ENCODE measurements around the gene ATRN. TPM values are rescaled to one million over a fixed set of nuclear protein-coding genes. Genes with fewer than 3 reads are reported as not detected.

ATRN gene
- polyA plus RNA-seq, 1 donor (not counting 4 experiments of a cell fraction or from before 2014, with no cell fraction given), result 49.9 TPM

GRCh38 chr20:3583765-3584164 is 112.9 kb downstream of the ATRN start:
- dilution Hi-C loops (cut with MboI; ENCODE audit: extremely low pct_ligation_motif_present, low sequenced_read_pairs), result no loop called here
- H3K79me2 ChIP-seq (ENCODE audit: control insufficient read depth, insufficient read depth, low read length), result no peaks in the 10 kb centered on the region
- H3K4me3 ChIP-seq (ENCODE audit: control insufficient read depth in 2 of 3, extremely low read depth in 1 of 3, insufficient read depth in 2 of 3, low read depth in 1 of 3, low read length in 3 of 3), result no peak overlapping the region
- no peaks in the 10 kb centered on the region for H3K9me1 ChIP-seq (ENCODE audit: control insufficient read depth, extremely low read depth, insufficient read depth, low read length)
- H3K9ac ChIP-seq (ENCODE audit: control insufficient read depth, extremely low read depth, insufficient read depth, low read length), result no peak overlapping the region
- TF ChIP-seq EZH2 (IDR thresholded peaks at IDR 0.05; ENCODE audit: low read length), result no peak
- no peak for TF ChIP-seq CTCF (optimal IDR thresholded peaks at IDR 0.05 in 1 of 3, IDR thresholded peaks at IDR 0.05 in 1 of 3, conservative IDR thresholded peaks at IDR 0.05 in 1 of 3; ENCODE audit: extremely low read depth in 1 of 3, insufficient read depth in 2 of 3, low read length in 3 of 3)
- H3K9me3 ChIP-seq (ENCODE audit: control insufficient read depth, low read depth, low read length), result no peaks in the 10 kb centered on the region
- H3K4me1 ChIP-seq (ENCODE audit: control insufficient read depth, extremely low read depth, insufficient read depth, low read length), result peaks cover 2% of the 10 kb centered on the region
- DNase-seq (ENCODE audit: low read depth, low spot score) (no peak), FAIRE-seq (no peak)
- peaks cover 7 to 16% of the 10 kb centered on the region in 2 experiments for H3K36me3 ChIP-seq (ENCODE audit: control insufficient read depth in 2 of 2, extremely low read depth in 1 of 2, insufficient read depth in 2 of 2, low read length in 2 of 2)
- no peak overlapping the region for H3K4me2 ChIP-seq (ENCODE audit: control insufficient read depth, extremely low read depth, insufficient read depth, low read depth, low read length)
- H3K27ac ChIP-seq (ENCODE audit: control insufficient read depth, insufficient read depth, low read length), result no peak overlapping the region
- no peak overlapping the region for H2AFZ ChIP-seq (ENCODE audit: control insufficient read depth, low read length)
- H4K20me1 ChIP-seq (ENCODE audit: control insufficient read depth, extremely low read depth, insufficient read depth, low read length), result no peaks in the 10 kb centered on the region
- H3K27me3 ChIP-seq (ENCODE audit: control insufficient read depth, extremely low read depth, insufficient read depth, low read length), result no peaks in the 10 kb centered on the region

- Histone ChIP-seq H3K4me3 (ENCODE audit: control insufficient read depth in 2 of 3, extremely low read depth in 1 of 3, insufficient read depth in 2 of 3, low read depth in 1 of 3, low read length in 3 of 3) (no peak overlapping the region), H3K4me1 (ENCODE audit: control insufficient read depth, extremely low read depth, insufficient read depth, low read length) (peaks cover 2% of the 10 kb centered on the region), H3K9me1 (ENCODE audit: control insufficient read depth, extremely low read depth, insufficient read depth, low read length) (no peaks in the 10 kb centered on the region), H3K36me3 (ENCODE audit: control insufficient read depth in 2 of 2, extremely low read depth in 1 of 2, insufficient read depth in 2 of 2, low read length in 2 of 2) (peaks cover 11 to 16% of the 10 kb centered on the region in 2 experiments), H3K4me2 (ENCODE audit: control insufficient read depth, extremely low read depth, insufficient read depth, low read depth, low read length) (no peak overlapping the region), H2AFZ (ENCODE audit: control insufficient read depth, low read length) (no peak overlapping the region), H3K9me3 (ENCODE audit: control insufficient read depth, low read depth, low read length) (no peaks in the 10 kb centered on the region), H3K27me3 (ENCODE audit: control insufficient read depth, extremely low read depth, insufficient read depth, low read length) (no peaks in the 10 kb centered on the region), H3K27ac (ENCODE audit: control insufficient read depth, insufficient read depth, low read length) (no peak overlapping the region), H3K79me2 (ENCODE audit: control insufficient read depth, insufficient read depth, low read length) (no peaks in the 10 kb centered on the region), H3K9ac (ENCODE audit: control insufficient read depth, extremely low read depth, insufficient read depth, low read length) (no peak overlapping the region), H4K20me1 (ENCODE audit: control insufficient read depth, extremely low read depth, insufficient read depth, low read length) (no peaks in the 10 kb centered on the region)
- no peak for FAIRE-seq
- dilution Hi-C loops (cut with MboI; ENCODE audit: extremely low pct_ligation_motif_present, low sequenced_read_pairs), result no loop called here
- TF ChIP-seq EZH2 (IDR thresholded peaks at IDR 0.05; ENCODE audit: low read length) (no peak), CTCF (optimal IDR thresholded peaks at IDR 0.05 in 1 of 3, IDR thresholded peaks at IDR 0.05 in 1 of 3, conservative IDR thresholded peaks at IDR 0.05 in 1 of 3; ENCODE audit: extremely low read depth in 1 of 3, insufficient read depth in 2 of 3, low read length in 3 of 3) (no peak)
- DNase-seq (ENCODE audit: low read depth, low spot score), result no peak
These were observed 115.3 kb downstream of the ATRN start for GRCh38 chr20:3586093-3586492.

Data from keratinocyte (primary cell).